Uterus (tissue), 2 donors: ENCODE measurements around the gene PPFIA4.

Experiments used
- POLR2A ChIP-seq, 2 donors: fragments of 450-650 bp; IDR thresholded peaks; one replicate each; pipeline ENCODE4 v1.6.1; 2016; ENCODE audit warnings: antibody characterized with exemption in 2 of 2, mild to moderate bottlenecking in 1 of 2, moderate library complexity in 1 of 2
- TF ChIP-seq, protein P1 (sequence below), 4 experiments: fragments of 200-600 bp in 2 of 4; fragments of 450-650 bp in 2 of 4; sonication (generic) in 2 of 4; IDR thresholded peaks; one replicate each; pipeline ENCODE4 v1.5.1; 2016 to 2019; ENCODE audit warnings: antibody characterized with exemption in 4 of 4, mild to moderate bottlenecking in 2 of 4, moderate library complexity in 1 of 4

DNA sequence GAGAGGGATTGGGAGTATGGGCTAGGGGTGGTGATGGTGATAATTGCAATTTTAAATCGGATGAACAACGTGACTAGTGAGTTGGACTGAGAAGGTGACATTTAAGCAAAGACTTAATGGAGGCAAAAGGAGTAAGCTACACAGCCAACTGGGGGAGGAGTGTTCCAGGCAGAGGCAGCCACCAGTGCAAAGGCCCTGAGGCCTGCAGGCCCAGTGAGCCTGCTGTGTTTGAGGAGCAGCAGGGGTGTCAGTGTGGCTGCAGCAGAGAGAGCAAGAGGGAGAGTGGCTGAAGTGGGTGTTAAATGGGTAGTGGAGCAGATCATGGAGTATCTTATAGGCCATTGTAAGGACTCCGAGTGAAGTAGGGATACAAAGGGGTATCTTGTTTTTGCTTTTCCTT lies 40.7 kb downstream of the PPFIA4 start:
- TF ChIP-seq, protein P1, sequence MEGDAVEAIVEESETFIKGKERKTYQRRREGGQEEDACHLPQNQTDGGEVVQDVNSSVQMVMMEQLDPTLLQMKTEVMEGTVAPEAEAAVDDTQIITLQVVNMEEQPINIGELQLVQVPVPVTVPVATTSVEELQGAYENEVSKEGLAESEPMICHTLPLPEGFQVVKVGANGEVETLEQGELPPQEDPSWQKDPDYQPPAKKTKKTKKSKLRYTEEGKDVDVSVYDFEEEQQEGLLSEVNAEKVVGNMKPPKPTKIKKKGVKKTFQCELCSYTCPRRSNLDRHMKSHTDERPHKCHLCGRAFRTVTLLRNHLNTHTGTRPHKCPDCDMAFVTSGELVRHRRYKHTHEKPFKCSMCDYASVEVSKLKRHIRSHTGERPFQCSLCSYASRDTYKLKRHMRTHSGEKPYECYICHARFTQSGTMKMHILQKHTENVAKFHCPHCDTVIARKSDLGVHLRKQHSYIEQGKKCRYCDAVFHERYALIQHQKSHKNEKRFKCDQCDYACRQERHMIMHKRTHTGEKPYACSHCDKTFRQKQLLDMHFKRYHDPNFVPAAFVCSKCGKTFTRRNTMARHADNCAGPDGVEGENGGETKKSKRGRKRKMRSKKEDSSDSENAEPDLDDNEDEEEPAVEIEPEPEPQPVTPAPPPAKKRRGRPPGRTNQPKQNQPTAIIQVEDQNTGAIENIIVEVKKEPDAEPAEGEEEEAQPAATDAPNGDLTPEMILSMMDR (IDR thresholded peaks at IDR 0.05), result no peak
- TF ChIP-seq POLR2A (IDR thresholded peaks at IDR 0.05), result no peak
